HG02870 (cell line): Measurements from ENCODE around the gene FZR1.
A peak's percentile ranks its signal among the peaks of the same experiment; 100 is the strongest.

ENCODE experiments used
- ATAC-seq: cut with Tn5 transposase; IDR thresholded peaks from one replicate; pipeline ENCODE4 v1.9.1; 2021; ENCODE audit warnings: mild to moderate bottlenecking, moderate library complexity; ENCODE audit not compliant: unreplicated experiment

Gene FZR1

DNA sequence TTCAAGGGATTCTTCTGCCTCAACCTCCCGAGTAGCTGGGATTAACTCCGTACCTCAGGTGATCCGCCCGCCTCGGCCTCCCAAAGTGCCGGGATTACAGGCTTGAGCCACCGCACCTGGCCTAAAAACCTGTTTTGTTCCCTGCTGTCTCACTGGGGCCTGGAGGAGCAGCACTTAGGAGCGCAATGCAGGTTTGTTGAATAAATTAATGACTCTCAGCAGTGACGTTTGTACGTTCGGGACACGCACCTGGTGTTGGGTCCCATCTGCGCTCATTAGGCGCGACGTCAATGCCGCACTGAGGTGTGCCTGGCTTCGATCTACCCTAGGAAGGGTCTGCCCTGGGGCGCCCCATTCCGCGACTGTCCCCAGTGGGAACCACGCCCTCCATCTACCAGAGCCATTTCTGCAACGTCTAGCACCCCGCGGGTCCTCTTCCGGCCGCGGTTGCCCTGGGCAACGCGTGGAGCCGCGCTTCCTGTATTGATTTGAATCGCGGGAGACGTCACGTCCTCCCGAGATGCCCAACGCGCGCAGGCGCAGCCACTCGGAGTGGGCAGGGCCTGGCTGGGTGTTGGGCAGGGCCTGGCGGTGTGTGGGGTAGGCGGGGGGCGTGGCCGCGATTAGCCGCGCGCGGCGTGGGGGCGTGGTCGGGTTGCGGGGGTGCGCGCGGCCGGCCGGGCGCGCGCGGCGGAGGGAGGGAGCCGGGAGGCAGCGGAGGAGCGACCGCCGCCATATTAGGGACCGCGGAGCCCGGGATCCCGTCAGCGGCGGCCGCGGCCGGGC lies at the start of gene FZR1:
FZR1 (plus strand) TSS at position 714 of the 786 bp plus-strand sequence. CDS start 16,679 bp downstream, outside the sequence.
- ATAC-seq: peak; percentile 92

DNA sequence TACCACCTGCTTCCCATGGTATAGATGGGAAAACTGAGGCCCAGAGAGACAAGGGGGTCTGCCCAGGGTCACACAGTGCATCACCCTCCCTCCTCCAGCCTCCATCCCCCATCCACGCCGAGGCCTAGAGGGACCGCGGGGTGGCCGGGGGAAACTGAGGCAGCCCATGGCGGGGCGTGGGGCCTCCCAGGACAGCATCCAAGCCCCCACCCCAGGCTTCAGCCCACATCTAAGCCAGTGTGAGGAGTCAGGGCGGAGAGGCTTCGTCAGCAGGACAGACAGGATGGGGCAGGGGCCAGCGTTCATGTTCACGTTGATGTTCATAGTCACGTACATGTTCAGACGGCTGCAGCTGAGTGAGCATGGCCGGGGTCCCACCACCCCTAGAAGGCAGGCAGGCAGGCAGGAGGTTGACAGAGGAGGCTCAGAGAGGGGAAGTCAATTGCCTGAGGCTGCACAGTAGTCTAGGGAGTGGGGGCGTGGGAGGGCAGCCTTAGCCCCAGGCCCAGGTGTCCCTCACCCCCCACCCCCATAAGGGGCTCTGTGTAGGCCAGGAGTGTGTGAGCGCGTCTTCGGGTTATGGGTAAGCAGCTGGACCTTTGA lies 49.1 kb upstream of the FZR1 start:
- ATAC-seq: no peak

DNA sequence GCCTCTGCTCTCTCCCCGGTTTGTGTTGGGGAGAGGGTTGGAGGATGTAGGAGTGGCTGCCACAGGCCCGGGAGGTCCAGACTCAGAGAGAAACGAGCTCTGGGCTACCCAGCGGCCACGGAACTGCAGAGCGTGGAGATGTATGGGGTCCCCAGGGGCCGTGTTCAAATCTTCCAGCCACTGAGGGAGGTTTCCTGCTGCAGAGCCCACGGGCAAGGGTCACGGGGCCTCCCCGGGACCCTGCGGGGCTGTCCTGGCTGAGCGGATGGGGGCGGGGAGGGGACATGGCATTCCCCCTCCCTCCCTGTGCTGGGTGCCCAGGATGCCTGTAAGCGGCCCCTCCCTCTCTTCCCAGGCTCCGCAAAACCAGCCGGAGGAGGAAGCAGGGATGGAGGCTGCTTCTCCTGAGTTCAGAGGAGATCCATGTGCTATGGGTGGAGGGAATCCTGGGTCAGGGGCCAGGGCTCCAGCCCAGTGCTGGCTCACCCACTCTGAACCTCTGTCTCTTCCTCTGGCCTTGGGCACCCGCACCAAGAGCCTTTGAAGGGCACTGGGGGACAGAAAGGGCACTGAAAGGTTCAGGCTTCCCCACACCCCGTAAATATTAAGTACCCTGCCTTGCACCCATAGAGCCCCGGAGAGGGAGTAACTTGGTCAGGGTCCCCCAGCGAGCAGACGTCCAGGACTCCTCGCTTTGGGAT lies 48.4 kb upstream of the FZR1 start:
- no peak for ATAC-seq

DNA sequence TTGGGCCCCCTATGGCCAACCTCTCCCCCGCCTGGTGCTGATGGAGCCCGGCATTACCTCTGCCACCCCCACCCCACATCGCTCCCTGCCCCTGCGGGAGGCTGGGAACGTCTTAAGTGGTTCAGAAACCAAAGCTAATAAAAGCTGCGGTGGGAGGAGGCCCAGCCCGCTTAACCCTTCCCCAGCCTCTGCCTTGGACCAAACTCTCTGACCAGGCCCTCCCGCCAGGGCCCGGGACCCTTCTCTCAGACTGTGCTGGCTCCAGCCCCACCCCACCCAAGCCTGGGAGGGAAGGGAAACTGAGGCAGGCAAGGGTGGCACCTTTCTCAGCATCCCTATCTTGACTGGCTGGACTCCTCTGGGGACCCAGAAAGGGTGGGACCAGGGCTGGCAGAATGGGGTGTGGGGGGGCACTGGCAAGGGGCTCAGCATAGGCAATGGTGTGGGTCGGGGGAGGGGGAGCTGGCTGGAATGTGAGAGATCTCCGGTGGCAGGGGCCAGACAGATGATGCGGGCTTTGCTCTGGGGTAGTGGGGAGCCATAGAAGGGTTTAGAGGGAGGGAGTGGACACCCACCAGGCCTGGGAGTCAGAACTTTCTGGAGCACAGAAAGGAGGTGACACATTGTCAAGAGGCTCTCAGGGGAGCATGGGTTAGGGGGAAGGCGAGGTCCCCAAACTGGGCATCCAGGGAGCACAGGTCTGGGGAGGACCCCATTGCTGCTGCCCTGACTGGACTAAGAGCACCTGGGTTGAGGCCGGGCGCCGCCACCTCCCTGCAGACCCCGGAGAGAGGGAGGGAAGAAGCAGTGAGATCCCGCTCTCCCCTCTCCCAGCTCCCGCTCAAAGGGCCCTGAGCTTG lies 47.7 kb upstream of the FZR1 start:
- no peak for ATAC-seq

DNA sequence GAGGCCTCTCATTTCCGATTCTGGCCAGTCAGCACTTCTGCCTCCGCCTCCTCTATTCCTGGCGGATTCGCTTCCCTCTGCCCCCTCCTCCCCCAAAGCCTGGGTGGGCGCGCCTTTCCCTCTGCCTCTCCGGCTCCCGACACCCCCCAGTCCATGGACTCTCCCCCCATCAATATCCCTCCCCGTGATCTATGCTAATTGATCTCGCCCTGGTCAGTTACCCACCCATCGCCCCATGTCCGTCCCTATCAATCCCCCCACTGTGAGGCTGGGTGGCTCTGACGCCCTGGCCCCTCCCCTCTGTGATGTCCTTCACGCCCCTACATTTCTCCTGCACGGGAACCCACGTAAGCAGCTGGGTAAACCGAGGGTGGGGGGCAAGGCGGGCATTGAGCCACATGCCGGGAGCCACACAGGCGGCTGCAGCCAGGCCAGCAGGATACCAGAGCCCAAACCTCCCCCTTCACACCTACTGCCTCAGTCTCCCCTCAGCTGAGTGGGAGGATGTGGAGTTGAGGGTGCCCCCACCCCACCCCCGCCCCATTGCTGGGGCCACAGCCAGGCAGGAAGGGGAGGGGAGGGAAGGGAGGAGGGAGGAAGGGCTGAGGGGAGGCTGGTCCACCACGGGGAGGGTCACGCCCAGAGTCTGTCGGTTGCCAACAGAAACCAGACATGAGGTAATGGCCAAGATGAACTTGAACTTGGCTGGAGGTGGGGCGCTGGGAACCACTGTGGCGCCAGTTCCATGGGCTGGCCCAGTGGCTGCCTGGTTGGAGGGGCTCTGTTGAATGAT lies 46.8 kb upstream of the FZR1 start:
- ATAC-seq: no peak

DNA sequence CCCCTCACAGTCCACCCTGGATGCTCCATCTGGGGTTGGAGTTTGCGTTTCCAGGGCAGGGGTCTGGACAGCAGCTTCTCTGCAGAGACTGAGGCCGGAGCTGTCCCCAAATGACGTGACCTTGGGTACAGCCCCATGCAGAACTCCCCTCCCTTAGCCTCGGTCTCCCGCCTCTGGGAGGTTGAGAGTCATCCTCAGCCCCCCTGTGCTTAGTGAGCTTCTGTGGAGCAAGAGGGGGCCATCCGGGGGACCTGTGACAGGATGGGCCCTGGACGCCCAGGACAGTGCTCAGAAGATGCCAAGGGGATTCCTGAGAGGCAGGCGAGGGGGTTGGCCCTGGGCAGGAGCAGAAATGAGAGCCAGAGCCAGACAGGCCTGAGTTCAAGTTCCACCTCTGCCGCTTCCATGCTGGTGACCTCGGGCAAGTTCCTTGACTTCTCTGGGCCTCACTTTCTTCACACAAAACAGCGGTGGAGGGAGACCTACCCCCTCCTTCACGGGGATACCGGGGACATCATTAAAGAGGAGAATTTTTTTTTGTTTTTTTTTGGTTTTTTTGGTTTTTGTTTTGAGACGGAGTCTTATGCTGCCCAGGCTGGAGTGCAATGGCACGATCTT lies 46.0 kb upstream of the FZR1 start:
- no peak for ATAC-seq

DNA sequence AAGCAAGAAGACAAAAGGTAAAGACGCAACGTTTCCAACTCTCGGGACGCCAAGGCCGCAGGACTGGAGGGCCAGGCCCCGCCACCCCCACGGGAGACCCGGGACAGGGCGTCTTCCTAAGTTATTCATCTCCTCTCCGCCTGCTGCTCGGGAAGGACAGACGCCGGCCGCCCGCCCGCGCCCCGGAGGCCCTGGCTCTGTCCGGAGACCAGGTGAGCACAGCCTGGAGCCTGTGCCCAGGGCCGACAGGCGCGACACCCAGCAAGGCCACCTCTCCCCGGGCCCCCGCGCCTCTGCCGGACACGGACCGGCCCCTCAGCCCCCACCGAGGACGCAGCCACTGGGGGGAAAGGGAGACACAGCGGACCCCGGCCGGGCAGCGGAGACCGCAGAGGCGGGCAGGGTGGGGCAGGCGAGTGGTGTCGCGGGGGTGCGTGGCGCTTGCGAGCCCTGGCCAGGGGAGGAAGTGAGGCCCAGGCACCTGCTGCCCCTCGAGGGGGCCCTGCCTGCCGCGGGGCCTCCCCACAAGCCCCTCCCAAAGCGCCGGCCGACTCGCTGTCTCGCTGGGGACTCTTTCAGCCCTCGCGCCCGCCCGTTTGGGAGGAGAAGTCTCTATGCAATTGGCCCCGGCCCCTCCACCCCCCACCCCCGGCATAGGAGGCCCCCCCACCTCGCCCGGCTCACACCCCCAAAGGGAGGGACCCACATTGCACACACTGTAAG lies 43.0 kb upstream of the FZR1 start:
- ATAC-seq: no peak

DNA sequence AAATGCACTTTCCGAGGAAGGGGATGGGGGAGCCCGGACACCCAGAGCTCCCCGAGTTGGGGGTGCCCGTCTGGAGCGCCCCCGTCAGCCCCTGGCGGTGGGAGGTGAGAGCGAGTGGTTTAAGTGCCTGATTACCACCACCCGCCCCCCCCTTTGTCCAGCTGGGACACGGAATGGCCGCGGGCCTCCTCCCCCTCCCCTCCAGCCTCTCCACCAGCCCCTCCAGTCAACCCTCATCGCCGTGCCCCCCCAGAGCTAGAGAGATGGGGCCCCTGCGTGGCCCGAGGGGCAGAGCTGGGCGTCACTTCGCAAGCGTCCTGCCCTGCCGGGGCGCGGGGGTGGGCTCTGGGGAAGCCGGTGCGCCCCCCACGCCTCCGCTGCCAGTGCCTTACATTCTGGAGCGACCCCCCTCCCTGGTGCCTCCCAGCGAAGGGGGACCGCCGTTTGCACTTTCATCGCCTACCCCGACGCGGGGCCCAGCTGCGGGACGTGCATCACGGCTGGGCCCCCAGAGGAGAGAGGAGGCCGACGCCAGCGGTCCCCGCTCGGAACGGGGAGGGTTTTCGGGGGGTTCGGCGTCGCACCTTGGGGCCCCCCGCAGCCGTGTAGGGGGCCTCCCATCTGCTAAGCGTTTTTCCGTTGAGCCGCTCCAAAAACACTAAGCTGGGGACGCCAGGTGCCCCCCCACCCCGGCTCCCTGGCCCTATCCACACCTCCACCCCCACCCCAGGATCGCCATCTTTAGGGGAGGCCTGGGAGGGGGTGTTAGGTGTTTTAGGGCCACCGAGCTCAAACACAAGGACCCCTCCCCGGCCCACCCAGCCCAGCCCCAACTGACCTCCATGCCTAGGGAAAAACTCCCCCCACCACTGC lies 42.2 kb upstream of the FZR1 start:
- ATAC-seq: no peak

DNA sequence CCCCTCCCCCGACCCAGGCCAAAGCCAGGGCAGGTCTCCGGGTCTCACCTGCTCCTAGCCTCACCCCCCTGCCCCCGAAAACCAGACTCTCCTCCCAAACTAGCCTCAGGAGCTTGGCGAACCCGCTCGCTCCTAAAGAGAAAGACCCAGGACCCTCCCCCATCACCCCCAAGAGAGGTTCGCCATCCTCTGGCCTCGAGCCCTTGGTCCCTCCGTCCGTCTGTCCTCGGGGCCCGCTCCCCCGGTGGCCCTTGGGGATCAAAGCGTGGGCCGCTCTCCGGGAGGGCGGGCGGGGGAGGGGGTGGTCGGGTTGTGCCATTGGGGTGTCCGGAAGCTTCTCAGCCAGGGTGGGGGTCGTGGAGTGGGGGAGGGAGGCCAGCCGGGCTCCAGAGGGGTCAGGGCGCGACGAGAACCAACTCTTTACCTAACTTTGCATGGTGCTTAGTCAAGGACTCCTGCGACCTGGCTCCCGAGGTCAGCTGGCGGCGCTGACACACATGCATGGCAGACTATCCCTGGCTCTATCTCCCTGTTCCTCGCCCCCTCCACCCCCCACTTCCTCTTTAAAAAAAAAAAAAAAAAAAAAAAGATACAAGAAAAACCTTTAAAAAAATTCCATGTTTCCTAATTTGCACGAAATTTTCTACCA lies 41.4 kb upstream of the FZR1 start:
- ATAC-seq: no peak

DNA sequence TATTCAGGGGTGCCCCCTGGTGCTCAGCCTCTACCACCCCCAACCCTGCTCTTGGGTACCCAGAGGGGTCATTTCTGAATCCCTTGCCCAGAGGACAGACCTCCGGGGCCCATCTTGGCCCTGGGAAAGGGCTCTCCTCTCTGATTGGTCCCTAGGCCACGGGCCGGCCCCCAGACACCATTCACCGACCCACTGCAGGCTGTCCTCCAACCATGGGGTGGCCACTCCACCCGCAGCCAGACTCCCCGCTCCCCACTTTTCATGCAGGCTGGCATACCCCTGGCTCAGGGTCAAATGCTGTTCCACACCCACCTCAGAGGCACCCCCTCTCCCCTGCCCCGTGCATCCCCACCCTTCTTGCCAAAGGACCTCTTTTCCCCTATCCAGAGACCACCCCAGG lies 40.6 kb upstream of the FZR1 start:
- ATAC-seq: no peak

DNA sequence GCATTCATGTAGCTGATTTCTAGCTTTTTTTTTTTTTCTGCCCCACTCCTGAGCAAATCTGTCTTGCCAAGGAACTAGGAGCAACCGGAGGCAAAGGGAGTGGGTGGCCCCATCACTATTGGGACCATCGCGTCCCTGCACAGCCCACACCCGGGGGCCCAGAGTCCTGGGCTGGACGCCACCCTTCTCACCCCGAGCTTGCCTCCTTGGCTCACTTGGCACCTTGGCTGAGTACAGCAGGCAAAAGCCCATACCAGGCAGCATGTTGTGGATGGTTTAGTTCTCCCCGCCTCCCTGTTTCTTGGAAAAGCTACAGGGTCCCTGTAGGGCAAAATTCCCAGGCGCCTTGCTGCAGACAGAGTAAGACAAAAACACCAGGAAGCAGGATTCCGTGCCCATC lies 39.5 kb upstream of the FZR1 start:
- no peak for ATAC-seq

DNA sequence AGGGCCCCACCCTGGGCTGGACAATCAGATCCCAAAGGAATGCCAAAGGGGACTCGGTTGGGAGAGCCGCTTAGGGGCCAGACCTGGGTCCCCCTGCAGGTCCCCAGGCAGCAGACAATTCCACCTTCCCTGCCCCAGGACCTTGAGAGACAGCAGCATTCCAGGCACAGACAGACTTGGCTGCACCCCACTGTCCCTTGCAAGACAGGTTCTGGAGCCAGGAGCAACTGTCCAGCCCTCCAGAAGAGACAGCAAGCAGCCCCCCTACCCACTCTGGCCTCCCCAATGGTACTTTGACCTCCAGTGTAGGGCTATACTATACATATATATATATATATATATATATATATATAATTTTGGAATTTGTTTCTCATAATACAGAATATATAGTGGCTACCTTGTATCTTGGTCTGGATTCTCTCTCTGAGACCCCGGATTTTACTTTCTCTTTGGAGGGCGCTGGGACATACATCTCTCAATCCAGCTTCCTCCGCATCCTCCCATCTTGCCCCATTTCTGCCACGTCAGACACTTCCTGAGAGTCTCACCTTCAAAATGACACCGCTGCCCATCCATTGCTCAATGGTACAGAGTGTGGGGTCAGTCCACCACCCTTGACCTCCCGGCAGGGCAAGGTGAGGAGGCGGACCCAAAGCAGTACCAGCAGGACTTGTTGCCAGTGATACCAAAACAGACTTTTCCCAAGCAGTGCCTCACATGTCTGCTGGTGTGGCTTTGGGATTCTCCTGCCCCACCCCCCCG lies 38.5 kb upstream of the FZR1 start:
- no peak for ATAC-seq

DNA sequence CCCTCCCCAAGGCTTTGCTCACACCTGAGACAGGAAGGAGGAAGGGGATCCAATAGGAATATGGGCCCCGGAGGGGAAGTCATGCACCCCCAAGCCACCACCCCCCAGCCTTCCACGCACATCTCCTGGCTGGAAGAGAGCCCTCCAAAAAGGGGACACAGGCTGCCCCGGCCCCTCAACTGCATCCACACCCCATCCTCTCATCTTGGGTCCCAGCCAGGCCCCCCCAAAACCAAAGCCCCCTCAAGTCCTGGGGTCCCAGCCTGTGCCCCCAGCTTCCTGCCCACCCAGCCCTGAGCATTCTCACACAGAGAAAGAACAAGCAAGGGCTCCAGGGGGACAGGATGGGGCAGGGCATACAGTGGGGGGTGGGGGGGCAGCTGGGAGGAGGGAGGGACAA lies 37.9 kb upstream of the FZR1 start:
- ATAC-seq: no peak

DNA sequence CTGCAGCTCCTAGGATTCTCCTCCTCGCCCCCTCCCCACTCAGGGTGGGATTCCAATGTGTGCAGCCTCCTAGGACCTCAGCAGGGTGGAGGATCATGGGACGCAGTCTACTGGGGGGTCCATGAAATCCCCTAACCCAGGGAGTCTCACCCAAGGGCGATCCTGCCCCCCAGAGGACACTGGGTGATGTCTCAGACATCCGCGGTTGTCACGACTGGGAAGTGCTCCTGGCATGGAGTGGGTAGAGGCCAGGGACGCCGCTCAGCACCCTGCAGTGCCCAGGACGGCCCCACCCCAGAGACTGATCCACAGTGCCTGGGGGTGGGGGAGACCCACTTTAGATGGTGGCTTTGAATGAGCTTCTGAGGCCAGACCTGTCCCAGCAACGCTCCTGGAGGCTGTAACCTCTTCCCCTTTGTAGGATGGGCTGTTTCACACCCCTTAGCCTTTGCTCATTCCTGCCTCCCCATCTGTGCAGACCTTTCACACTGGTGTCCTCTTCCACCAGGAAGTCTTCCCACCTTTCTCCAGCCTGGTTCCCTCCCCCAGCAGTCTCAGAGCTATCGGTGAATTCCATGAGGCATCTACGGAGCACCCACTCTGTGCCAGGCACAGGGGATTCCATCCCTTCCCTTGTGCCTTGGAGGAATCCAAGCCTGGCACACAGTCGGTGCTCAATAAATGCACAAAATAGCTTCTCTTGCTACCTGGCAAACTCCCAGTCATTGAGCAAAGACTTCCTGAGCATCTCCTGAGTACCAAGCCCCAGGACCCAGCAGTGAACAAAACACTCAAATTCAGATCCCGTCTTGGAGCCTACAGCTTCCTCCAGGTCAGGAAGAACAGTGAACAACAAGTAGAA lies 36.2 kb upstream of the FZR1 start:
- no peak for ATAC-seq

DNA sequence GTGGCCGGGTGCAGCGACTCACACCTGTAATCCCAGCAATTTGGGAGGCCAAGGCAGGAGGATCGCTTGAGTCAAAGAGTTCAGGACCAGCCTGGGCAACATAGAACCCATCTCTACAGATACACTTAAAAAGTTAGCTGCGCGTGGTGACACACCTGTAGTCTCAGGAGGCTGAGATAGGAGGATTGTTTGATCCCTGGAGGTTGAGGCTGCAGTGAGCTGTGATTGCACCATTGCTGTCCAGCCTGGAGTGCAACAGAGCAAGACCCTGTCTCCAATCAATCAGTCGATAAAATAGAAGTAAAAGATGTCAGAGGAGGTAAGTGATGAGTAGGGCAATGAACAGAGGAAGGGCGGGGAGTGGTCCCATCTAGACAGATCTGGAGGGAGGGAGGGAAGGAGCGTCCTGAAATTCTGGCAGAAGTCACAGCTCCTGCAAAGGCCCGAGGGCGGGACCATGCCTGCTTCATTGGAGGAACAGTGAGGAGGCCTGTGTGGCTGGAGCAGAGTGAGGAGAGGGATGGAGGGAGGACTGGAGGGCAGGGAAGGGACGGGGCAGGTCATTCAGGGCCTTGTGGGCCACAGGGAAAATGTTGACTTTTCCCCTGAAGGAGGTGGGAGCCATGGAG lies 35.5 kb upstream of the FZR1 start:
- ATAC-seq: no peak
